ENCODE data around the gene HFE.

Gene HFE

DNA sequence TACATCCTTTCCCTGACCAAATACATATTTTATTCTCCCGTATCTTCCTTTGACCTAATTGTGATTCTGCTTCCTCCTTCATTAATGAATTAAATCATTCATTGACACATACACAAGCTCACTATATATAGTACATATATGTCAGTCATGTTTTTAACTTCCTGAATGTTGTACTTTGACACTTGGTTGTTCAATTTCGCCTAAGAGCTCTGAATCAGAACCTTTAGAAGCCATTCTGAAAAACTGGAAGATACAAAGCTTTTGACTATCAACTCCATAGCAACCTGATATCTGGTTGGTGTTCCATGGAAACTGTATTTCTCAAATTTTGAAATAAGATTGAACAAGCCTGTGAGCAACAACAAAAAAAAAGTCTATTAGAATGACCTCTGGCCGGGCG is 27.3 kb upstream of the HFE start:
- TF ChIP-seq, protein P1, sequence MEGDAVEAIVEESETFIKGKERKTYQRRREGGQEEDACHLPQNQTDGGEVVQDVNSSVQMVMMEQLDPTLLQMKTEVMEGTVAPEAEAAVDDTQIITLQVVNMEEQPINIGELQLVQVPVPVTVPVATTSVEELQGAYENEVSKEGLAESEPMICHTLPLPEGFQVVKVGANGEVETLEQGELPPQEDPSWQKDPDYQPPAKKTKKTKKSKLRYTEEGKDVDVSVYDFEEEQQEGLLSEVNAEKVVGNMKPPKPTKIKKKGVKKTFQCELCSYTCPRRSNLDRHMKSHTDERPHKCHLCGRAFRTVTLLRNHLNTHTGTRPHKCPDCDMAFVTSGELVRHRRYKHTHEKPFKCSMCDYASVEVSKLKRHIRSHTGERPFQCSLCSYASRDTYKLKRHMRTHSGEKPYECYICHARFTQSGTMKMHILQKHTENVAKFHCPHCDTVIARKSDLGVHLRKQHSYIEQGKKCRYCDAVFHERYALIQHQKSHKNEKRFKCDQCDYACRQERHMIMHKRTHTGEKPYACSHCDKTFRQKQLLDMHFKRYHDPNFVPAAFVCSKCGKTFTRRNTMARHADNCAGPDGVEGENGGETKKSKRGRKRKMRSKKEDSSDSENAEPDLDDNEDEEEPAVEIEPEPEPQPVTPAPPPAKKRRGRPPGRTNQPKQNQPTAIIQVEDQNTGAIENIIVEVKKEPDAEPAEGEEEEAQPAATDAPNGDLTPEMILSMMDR (IDR thresholded peaks at IDR 0.05; ENCODE audit: insufficient read depth, low read length, missing control alignments): no peak
- ChIA-PET CTCF (interaction anchor here (1.0 to 29.5 kb wide), 5 partner anchors 9 to 82 kb away, joined by 3 to 1301 read pairs (median 3); partner anchors contain the start of gene HFE), POLR2A (interaction anchor here (0.6 to 1.3 kb wide), 2 partner anchors 15 to 29 kb away, joined by 3 read pairs; a partner anchor contains a TSS)
- no peak for DNase-seq (ENCODE audit: low read depth, low spot score)
- H3K4me3 ChIP-seq (ENCODE audit: low read depth, low read length): no peak overlapping the region

DNA sequence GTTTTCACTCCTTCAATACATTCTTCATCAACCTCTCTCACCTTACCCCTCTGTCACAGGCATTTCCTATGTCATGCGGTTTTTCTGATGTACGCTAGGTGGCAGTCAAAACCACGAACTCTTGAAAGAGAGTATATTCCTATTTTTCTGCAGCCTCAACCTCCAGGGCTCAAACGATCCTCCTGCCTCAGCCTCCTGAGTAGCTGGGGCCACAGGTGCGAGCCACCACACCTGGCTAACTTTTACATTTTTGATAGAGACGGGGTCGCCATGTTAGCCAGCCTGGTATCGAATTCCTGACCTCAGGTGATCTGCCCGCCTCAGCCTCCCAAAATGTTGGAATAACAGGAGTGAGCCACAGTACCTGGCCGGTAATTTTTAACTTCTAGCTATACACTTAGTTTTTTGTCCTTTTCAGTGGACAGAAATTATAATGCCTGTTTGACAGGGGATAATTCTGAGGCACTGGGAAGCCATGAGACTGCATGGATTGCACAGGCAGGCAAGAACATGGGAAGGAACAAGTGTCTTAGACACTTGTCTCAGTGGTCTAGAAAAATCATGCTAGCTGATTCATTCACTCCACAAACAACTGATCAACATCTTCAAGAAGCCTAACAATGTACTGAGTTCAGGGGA is 22.5 kb upstream of the HFE start:
- POLR2A ChIA-PET: no interaction called here
- TF ChIP-seq, protein P1 (IDR thresholded peaks at IDR 0.05; ENCODE audit: insufficient read depth, low read length, missing control alignments): peak; percentile 63
- no peak overlapping the region for H3K4me3 ChIP-seq (ENCODE audit: low read depth, low read length)
- CTCF ChIA-PET: interaction anchor here (0.8 to 29.5 kb wide), 19 partner anchors 9 to 206 kb away, joined by 3 to 1301 read pairs (median 10); partner anchors contain the start of gene HFE
- no peak for DNase-seq (ENCODE audit: low read depth, low spot score)

DNA sequence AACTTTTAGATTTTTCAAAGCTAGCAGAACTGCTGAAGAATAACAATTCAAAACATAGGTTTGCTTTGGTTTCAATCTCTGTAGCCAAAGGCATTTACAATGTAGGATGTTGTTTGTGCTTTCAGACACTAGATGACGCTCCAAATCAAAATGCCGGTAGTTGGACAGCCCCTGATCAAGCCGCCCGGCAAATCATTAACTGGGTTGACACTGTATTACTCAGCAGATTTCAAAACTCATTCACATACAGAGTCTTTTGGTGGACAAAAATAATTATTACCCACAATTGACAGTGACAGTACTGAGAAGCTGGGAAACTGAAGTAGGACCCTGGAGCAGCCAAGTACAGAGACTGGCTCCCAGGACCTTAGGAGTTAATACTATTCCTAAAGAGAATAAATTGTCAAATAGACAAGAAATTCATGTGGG is 21.3 kb upstream of the HFE start:
- ChIA-PET POLR2A (no interaction called here), CTCF (interaction anchor here (0.6 to 29.5 kb wide), 20 partner anchors 9 to 263 kb away, joined by 3 to 1301 read pairs (median 10); partner anchors contain the start of gene HFE)
- no peak for DNase-seq (ENCODE audit: low read depth, low spot score)
- TF ChIP-seq, protein P1 (IDR thresholded peaks at IDR 0.05; ENCODE audit: insufficient read depth, low read length, missing control alignments): peak; percentile 75
- H3K4me3 ChIP-seq (ENCODE audit: low read depth, low read length): no peak overlapping the region

DNA sequence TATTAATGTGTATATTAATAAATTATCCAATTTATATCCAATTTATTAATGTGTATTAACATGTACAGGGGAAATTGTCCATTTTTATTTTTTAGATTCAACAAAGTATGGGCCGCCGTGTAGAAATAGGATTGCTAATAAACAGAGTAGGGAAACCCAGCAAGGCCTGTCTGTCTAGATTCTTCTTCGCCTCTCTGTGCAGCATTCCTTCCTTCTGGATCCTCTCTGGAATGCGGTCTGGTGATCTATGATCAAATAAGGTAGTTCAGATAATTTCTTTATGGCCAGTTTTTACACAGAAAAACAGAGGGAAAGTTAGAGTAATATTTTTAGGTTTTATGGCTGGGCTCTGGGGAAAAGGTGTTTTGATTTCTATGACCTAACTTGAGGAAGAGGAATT is 19.9 kb upstream of the HFE start:
- no peak for DNase-seq (ENCODE audit: low read depth, low spot score)
- TF ChIP-seq, protein P1 (IDR thresholded peaks at IDR 0.05; ENCODE audit: insufficient read depth, low read length, missing control alignments): no peak
- ChIA-PET CTCF (interaction anchor here (6.9 to 29.5 kb wide), 2 partner anchors 15 to 28 kb away, joined by 59 to 1301 read pairs; partner anchors contain the start of gene HFE), POLR2A (no interaction called here)
- H3K4me3 ChIP-seq (ENCODE audit: low read depth, low read length): no peak overlapping the region

DNA sequence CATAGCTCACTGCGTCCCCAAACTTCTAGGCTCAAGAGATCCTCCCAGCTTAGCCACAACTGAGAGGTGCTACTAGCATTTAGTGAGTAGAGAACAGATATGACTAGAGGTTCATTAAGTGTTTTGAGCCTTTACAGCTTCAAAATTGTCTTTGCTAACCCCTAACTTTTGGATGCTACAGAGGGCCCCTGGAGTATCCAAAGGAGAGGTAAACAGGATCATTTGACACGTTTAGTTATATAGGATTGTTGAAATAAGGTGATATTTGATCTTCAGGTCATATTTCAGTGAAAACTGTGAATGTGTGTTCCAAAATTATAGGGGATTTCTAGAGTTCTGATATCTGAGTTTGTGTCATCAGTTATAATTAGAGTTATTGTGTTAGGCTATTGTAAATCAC is 19.2 kb upstream of the HFE start:
- no peak for DNase-seq (ENCODE audit: low read depth, low spot score)
- ChIA-PET CTCF (interaction anchor here (1.6 to 29.5 kb wide), 3 partner anchors 14 to 27 kb away, joined by 5 to 1301 read pairs (median 59); partner anchors contain the start of gene HFE), POLR2A (no interaction called here)
- TF ChIP-seq, protein P1 (IDR thresholded peaks at IDR 0.05; ENCODE audit: insufficient read depth, low read length, missing control alignments): no peak
- H3K4me3 ChIP-seq (ENCODE audit: low read depth, low read length): no peak overlapping the region

DNA sequence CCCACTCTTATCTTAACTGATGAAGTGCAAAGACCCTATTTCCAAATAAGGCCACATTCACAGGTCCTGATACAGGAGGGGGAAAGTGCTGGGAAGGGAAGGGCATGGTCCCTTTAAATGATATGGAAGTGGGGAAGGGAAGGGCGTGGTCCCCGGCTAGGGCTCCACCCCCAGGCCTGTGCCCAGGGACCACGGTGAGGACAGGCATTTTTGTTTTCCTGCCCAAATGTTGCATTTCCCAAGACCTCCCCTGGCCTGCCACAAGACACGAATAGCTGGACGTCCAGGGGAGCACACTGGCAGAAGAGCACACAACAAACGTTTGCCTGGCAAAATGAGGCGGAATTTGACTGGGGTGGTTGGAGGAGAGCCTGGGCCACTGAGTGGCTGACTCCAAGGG is 16.1 kb upstream of the HFE start:
- no peak overlapping the region for H3K4me3 ChIP-seq (ENCODE audit: low read depth, low read length)
- ChIA-PET CTCF (interaction anchor here (1.2 to 29.5 kb wide), 4 partner anchors 8 to 45 kb away, joined by 3 to 1301 read pairs (median 14); partner anchors contain the start of gene HFE), POLR2A (interaction anchor here (0.5 to 1.0 kb wide), 2 partner anchors 16 to 32 kb away, joined by 3 to 4 read pairs; partner anchors contain the start of gene HFE)
- TF ChIP-seq, protein P1 (IDR thresholded peaks at IDR 0.05; ENCODE audit: insufficient read depth, low read length, missing control alignments): no peak
- no peak for DNase-seq (ENCODE audit: low read depth, low spot score)
